ENCODE data around the gene PML. TPM values are rescaled to one million over a fixed set of nuclear protein-coding genes. Genes with fewer than 3 reads are reported as not detected.

The PML gene
- total RNA-seq, 1 experiment from 2014 or later, result 24.6 TPM

- Histone ChIP-seq H3T11ph (ENCODE audit: low read length) (no peak overlapping the region), H3K18ac (ENCODE audit: insufficient read length, low read depth, low read length) (no peak overlapping the region), H3K27me3 (ENCODE audit: insufficient read depth, low read length) (no peaks in the 10 kb centered on the region), H3K4me2 (ENCODE audit: insufficient read depth, insufficient read length, low read length) (no peak overlapping the region), H4K91ac (ENCODE audit: insufficient read length, low read depth, low read length) (no peak overlapping the region), H3K23ac (ENCODE audit: insufficient read length, low read depth, low read length) (no peak overlapping the region), H2BK15ac (ENCODE audit: low read depth, low read length) (no peak overlapping the region), H2AK5ac (ENCODE audit: insufficient read length, low read length) (no peak overlapping the region), H4K5ac (ENCODE audit: insufficient read length, low read depth, low read length) (no peak overlapping the region), H3K56ac (ENCODE audit: insufficient read length, low read depth, low read length) (no peak overlapping the region), H4K20me1 (ENCODE audit: control insufficient read depth, insufficient read depth, insufficient read length) (no peaks in the 10 kb centered on the region), H3K14ac (ENCODE audit: insufficient read depth, low read length) (no peak overlapping the region), H3K9me3 (ENCODE audit: control insufficient read depth, low read depth, low read length) (peaks cover 5% of the 10 kb centered on the region), H2BK120ac (ENCODE audit: low read depth, low read length, poor library complexity, severe bottlenecking) (no peak overlapping the region), H3K4me1 (ENCODE audit: insufficient read depth, low read length) (no peaks in the 10 kb centered on the region), H2BK5ac (ENCODE audit: insufficient read length, low read length) (no peak overlapping the region), H3K23me2 (ENCODE audit: insufficient read length, low read depth, low read length, poor library complexity, severe bottlenecking) (no peaks in the 10 kb centered on the region), H3K9ac (ENCODE audit: extremely low read depth, insufficient read length, low read length) (no peak overlapping the region), H2AFZ (ENCODE audit: low read length) (no peak overlapping the region), H3K4ac (ENCODE audit: low read depth, low read length) (no peak overlapping the region), H3K27ac (ENCODE audit: insufficient read length, low read depth, low read length) (no peak overlapping the region), H3K79me1 (ENCODE audit: insufficient read depth, low read depth, low read length, poor library complexity, severe bottlenecking) (no peaks in the 10 kb centered on the region), H4K8ac (replicated peaks; ENCODE audit: insufficient read length, low read depth, low read length) (no peak overlapping the region), H3K79me2 (ENCODE audit: insufficient read depth, low read length) (no peaks in the 10 kb centered on the region), H2BK20ac (ENCODE audit: low read depth, low read length, poor library complexity, severe bottlenecking) (no peak overlapping the region), H2BK12ac (ENCODE audit: insufficient read length, low read depth, low read length) (no peak overlapping the region)
- no peak overlapping the region for H3K4me3 Mint-ChIP-seq
- H3K27ac Mint-ChIP-seq, result no peak overlapping the region
- no peak for DNase-seq
- no peak for TF ChIP-seq CTCF (conservative IDR thresholded peaks at IDR 0.05)
- H3K9me3 Mint-ChIP-seq, result peaks cover 3 to 11% of the 10 kb centered on the region in 2 experiments; a peak in 3 of 5 replicates
- H3K4me1 Mint-ChIP-seq, result peaks cover 3 to 6% of the 10 kb centered on the region in 2 experiments; a peak in 3 of 4 replicates
- H3K36me3 Mint-ChIP-seq (ENCODE audit: insufficient read depth in 1 of 3, low read depth in 3 of 3), result no peaks in the 10 kb centered on the region; a peak in 1 of 7 replicates
- no CpG with 5 or more reads among the region's 6 CpGs for WGBS (ENCODE audit: extremely low coverage, insufficient read length, low lambda C conversion rate)
- H3K27me3 Mint-ChIP-seq (ENCODE audit: low read depth), result peaks cover 31% of the 10 kb centered on the region
Observed at GRCh38 chr15:74062236-74062635, 67.7 kb downstream of the PML start.

Measured in H9 (cell line).